GM19238 (cell line): ENCODE results near the gene HAND2.

Experiments used
- DNase-seq: peaks from one replicate; pipeline ENCODE4 v3.0.0; 2011; ENCODE audit warnings: low spot score; ENCODE audit not compliant: insufficient read length

The HAND2 gene

GRCh38 chr4:173521467-173522159, 8.4 kb downstream of the HAND2 start:
- no peak for DNase-seq

GRCh38 chr4:173520921-173521466, 9.0 kb downstream of the HAND2 start:
- peak; percentile 1 for DNase-seq

- DNase-seq: no peak
Observed at GRCh38 chr4:173519111-173520101, 10.6 kb downstream of the HAND2 start.

GRCh38 chr4:173518425-173519102, 11.5 kb downstream of the HAND2 start:
- DNase-seq: no peak

GRCh38 chr4:173517781-173518424, 12.1 kb downstream of the HAND2 start:
- no peak for DNase-seq

GRCh38 chr4:173516621-173517524, 13.2 kb downstream of the HAND2 start:
- DNase-seq: no peak

GRCh38 chr4:173515458-173515857, 14.6 kb downstream of the HAND2 start:
- no peak for DNase-seq

GRCh38 chr4:173514641-173515217, 15.3 kb downstream of the HAND2 start:
- DNase-seq: no peak

- no peak for DNase-seq
Observed at GRCh38 chr4:173513651-173514050, 16.4 kb downstream of the HAND2 start.

- DNase-seq: no peak
Observed at GRCh38 chr4:173511787-173512361, 18.2 kb downstream of the HAND2 start.

GRCh38 chr4:173509036-173510001, 20.7 kb downstream of the HAND2 start:
- no peak for DNase-seq

GRCh38 chr4:173508386-173509035, 21.5 kb downstream of the HAND2 start:
- no peak for DNase-seq

- no peak for DNase-seq
Observed at GRCh38 chr4:173507471-173508385, 22.3 kb downstream of the HAND2 start.

- no peak for DNase-seq
Observed at GRCh38 chr4:173506597-173507211, 23.3 kb downstream of the HAND2 start.

- peak; percentile 71 for DNase-seq
Observed at GRCh38 chr4:173505924-173506518, 24.0 kb downstream of the HAND2 start.

GRCh38 chr4:173504181-173504503, 25.9 kb downstream of the HAND2 start:
- no peak for DNase-seq
